A549 (cell line): ENCODE measurements around the gene DIAPH2. TPM values are rescaled to one million over a fixed set of nuclear protein-coding genes. Genes with fewer than 3 reads are reported as not detected.

Source experiments
- ATAC-seq, 2 experiments: fragments of 200-7000 bp in 1 of 2; fragments of >200 bp in 1 of 2; cut with Nextera tagmentation in 1 of 2; cut with Tn5 transposase in 1 of 2; 3 replicates each; pipeline versions ENCODE4 v1.8.0 to v1.9.1; 2018 to 2020; ENCODE audit warnings: mild to moderate bottlenecking in 1 of 2, moderate library complexity in 1 of 2
- CTCF ChIA-PET: fragments of 300-600 bp; sonication (Branson Sonifier 250); formaldehyde crosslinking; extraction: SDS; loops from one replicate; lab custom pipeline; 2021; ENCODE audit warnings: antibody characterized with exemption, inconsistent platforms; lab: Yijun Ruan, JAX
- POLR2A ChIA-PET: fragments of 350-600 bp; formaldehyde crosslinking; extraction: SDS; loops from one replicate; lab custom pipeline; 2021; ENCODE audit warnings: antibody characterized with exemption, inconsistent platforms; lab: Yijun Ruan, JAX
- DNase-seq, 2 experiments: peaks; one replicate each; pipeline versions ENCODE4 v3.0.0 to v3.0.0-alpha.2; 2011 to 2016; ENCODE audit warnings: low read depth in 1 of 2, low spot score in 1 of 2
- FAIRE-seq: peaks from 2 replicates; lab custom pipeline; 2011; peaks lifted over from hg19 to GRCh38; lab: Jason Lieb, UNC
- H3K27ac ChIP-seq, 2 experiments: fragments of >200 bp; sonication (Bioruptor Twin); formaldehyde crosslinking; 3 replicates each; pipeline ENCODE4 v1.5.1; 2016 to 2017
- H3K4me1 ChIP-seq: fragments of >200 bp; sonication (Bioruptor Twin); formaldehyde crosslinking; 3 replicates; pipeline ENCODE4 v1.6.1; 2016
- H3K4me2 ChIP-seq: fragments of >200 bp; sonication (Bioruptor Twin); formaldehyde crosslinking; 3 replicates; pipeline ENCODE4 v1.6.1; 2016
- H3K4me3 ChIP-seq: fragments of >200 bp; sonication (Bioruptor Twin); formaldehyde crosslinking; 3 replicates; pipeline ENCODE4 v1.5.1; 2016
- H3K9me3 ChIP-seq: fragments of >200 bp; sonication (Bioruptor Twin); formaldehyde crosslinking; 3 replicates; pipeline ENCODE4 v1.6.1; 2016
- ATOH8 ChIP-seq: fragments of 250-450 bp; sonication (Bioruptor Pico); IDR thresholded peaks from 2 replicates; pipeline ENCODE4 v1.5.0; 2020; ENCODE audit warnings: low read depth, mild to moderate bottlenecking, moderate library complexity
- CBX2 ChIP-seq: fragments of 200-600 bp; sonication (generic); IDR thresholded peaks from 2 replicates; pipeline ENCODE4 v1.6.1; 2016; ENCODE audit warnings: low read depth, mild to moderate bottlenecking, borderline replicate concordance
- CBX8 ChIP-seq: fragments of 200-600 bp; sonication (generic); IDR thresholded peaks from 2 replicates; pipeline ENCODE4 v1.6.1; 2016
- EP300 ChIP-seq, 2 experiments: fragments of >200 bp; sonication (Bioruptor Twin); formaldehyde crosslinking; IDR thresholded peaks; 2 replicates in 1 of 2; 3 replicates in 1 of 2; pipeline ENCODE4 v1.6.1; 2016 to 2017
- FOSL2 ChIP-seq, 2 experiments: fragments of 450-650 bp in 1 of 2; fragments of >200 bp in 1 of 2; sonication (Bioruptor Twin) in 1 of 2; formaldehyde crosslinking; IDR thresholded peaks; 2 replicates each; pipeline versions ENCODE4 v1.5.0 to v1.6.1; 2016 to 2020; ENCODE audit warnings: mild to moderate bottlenecking in 1 of 2, moderate library complexity in 1 of 2
- HEYL ChIP-seq: fragments of 250-450 bp; sonication (Bioruptor Pico); IDR thresholded peaks from 2 replicates; pipeline ENCODE4 v1.8.0; 2021; ENCODE audit warnings: mild to moderate bottlenecking, moderate library complexity
- HMGXB4 ChIP-seq: fragments of 250-450 bp; sonication (Bioruptor Pico); IDR thresholded peaks from 2 replicates; pipeline ENCODE4 v1.5.0; 2021; ENCODE audit warnings: mild to moderate bottlenecking, moderate library complexity, borderline replicate concordance
- HOXB5 ChIP-seq: fragments of 250-450 bp; sonication (Bioruptor Pico); IDR thresholded peaks from 2 replicates; pipeline ENCODE4 v1.5.0; 2020; ENCODE audit warnings: mild to moderate bottlenecking, moderate library complexity
- JUN ChIP-seq, 2 experiments: fragments of >200 bp; sonication (Bioruptor Twin); formaldehyde crosslinking; IDR thresholded peaks; 2 replicates in 1 of 2; 3 replicates in 1 of 2; pipeline ENCODE4 v1.6.1; 2016 to 2017
- KDM1A ChIP-seq: fragments of 200-600 bp; sonication (generic); IDR thresholded peaks from 2 replicates; pipeline ENCODE4 v1.6.1; 2016; ENCODE audit warnings: low read depth, mild to moderate bottlenecking
- MAFK ChIP-seq: fragments of 450-650 bp; IDR thresholded peaks from 2 replicates; pipeline ENCODE4 v1.6.1; 2014; ENCODE audit not compliant: partially characterized antibody
- MYC ChIP-seq: IDR thresholded peaks from 2 replicates; pipeline ENCODE4 v1.6.1; 2012; ENCODE audit warnings: mild to moderate bottlenecking, inconsistent platforms, low read length, improper control_type of control experiment, borderline replicate concordance
- PBX3 ChIP-seq: IDR thresholded peaks from 2 replicates; pipeline ENCODE4 v1.6.1; 2012
- RAD21 ChIP-seq, 2 experiments: fragments of >200 bp in 1 of 2; sonication (Bioruptor Twin) in 1 of 2; formaldehyde crosslinking in 1 of 2; IDR thresholded peaks in 1 of 2; conservative IDR thresholded peaks in 1 of 2; 2 replicates in 1 of 2; 3 replicates in 1 of 2; pipeline ENCODE4 v1.6.1; 2012 to 2018; ENCODE audit warnings: inconsistent platforms in 1 of 2
- RARB ChIP-seq: fragments of 250-450 bp; sonication (Bioruptor Pico); IDR thresholded peaks from 2 replicates; pipeline ENCODE4 v1.8.0; 2021; ENCODE audit warnings: mild to moderate bottlenecking, moderate library complexity
- REST ChIP-seq: fragments of 200-600 bp; sonication (generic); IDR thresholded peaks from 2 replicates; pipeline ENCODE4 v1.6.1; 2016; ENCODE audit warnings: antibody characterized with exemption, mild to moderate bottlenecking, moderate library complexity
- RFX5 ChIP-seq: fragments of 450-650 bp; IDR thresholded peaks from 2 replicates; pipeline ENCODE4 v1.7.1; 2014; ENCODE audit warnings: antibody characterized with exemption, mild to moderate bottlenecking, moderate library complexity
- RNF2 ChIP-seq: fragments of 200-600 bp; sonication (generic); IDR thresholded peaks from 2 replicates; pipeline ENCODE4 v1.6.1; 2016; ENCODE audit warnings: low read depth, mild to moderate bottlenecking, antibody characterized with exemption, moderate library complexity, borderline replicate concordance
- SMC3 ChIP-seq: fragments of >200 bp; sonication (Bioruptor Twin); formaldehyde crosslinking; IDR thresholded peaks from 3 replicates; pipeline ENCODE4 v1.6.1; 2018; ENCODE audit warnings: inconsistent platforms
- SREBF2 ChIP-seq: fragments of 450-650 bp; IDR thresholded peaks from 2 replicates; pipeline ENCODE4 v1.6.1; 2014; ENCODE audit warnings: mild to moderate bottlenecking, moderate library complexity
- TFCP2L1 ChIP-seq: fragments of 250-450 bp; sonication (Bioruptor Pico); IDR thresholded peaks from 2 replicates; pipeline ENCODE4 v1.5.0; 2021; ENCODE audit warnings: mild to moderate bottlenecking
- ZNF302 ChIP-seq: fragments of 250-450 bp; sonication (Bioruptor Pico); IDR thresholded peaks from 2 replicates; pipeline ENCODE4 v1.9.0; 2021; ENCODE audit warnings: inconsistent platforms, mild to moderate bottlenecking, moderate library complexity
- ZSCAN20 ChIP-seq: fragments of 250-450 bp; sonication (Bioruptor Pico); IDR thresholded peaks from 2 replicates; pipeline ENCODE4 v1.8.0; 2022; ENCODE audit warnings: mild to moderate bottlenecking, moderate library complexity
- WGBS: methylation state at CpG from one replicate; pipeline ENCODE4 v1.1.6; 2017; ENCODE audit errors: missing lambda C conversion rate; 5-methylcytosine and 5-hydroxymethylcytosine counted together
- polyA plus RNA-seq, 4 experiments: library from polyadenylated mRNA; depleted of rRNA in 3 of 4; stranded (reverse); fragments of >200 nt; fragmentation: RNase III in 1 of 4; extraction: RNeasy Plus Mini Kit Qiagen cat#74134 plus additional on column Dnase treatment in 1 of 4; gene quantifications; 2 replicates in 3 of 4; 3 replicates in 1 of 4; pipeline ENCODE4 v1.2.3, GENCODE V29; 2011 to 2017

The DIAPH2 gene
- polyA plus RNA-seq, 2 of the 4 experiments (the other 2 are of a cell fraction) = 3.7 to 10.0 TPM

GRCh38 chrX:97446298-97446882 is 761.7 kb downstream of the DIAPH2 start:
- DNase-seq (no peak), FAIRE-seq (peak; percentile 96), ATAC-seq (no peak)
- ChIA-PET POLR2A (no interaction called here), CTCF (interaction anchor here (0.6 kb wide), 1 partner anchor 201 kb away, joined by 3 read pairs; no protein-coding TSS in a partner anchor)
- no peaks in the 10 kb centered on the region for H3K9me3 ChIP-seq
- peaks cover 11% of the 10 kb centered on the region; the same call in 2 of the 3 replicates for H3K4me1 ChIP-seq
- 0 out of 3 replicates have a peak overlapping the region, but pooled peaks have one; percentile 29 for H3K4me2 ChIP-seq
- H3K4me3 ChIP-seq = no peak overlapping the region
- WGBS = 26% methylated on average over 1 of the region's 1 CpG
- H3K27ac ChIP-seq = no peak overlapping the region
- no peak for TF ChIP-seq RFX5
- 0 out of 5 replicates have a peak, but pooled peaks have one; percentile 10 to 15 for TF ChIP-seq RAD21 (conservative IDR thresholded peaks at IDR 0.05 in 1 of 2, IDR thresholded peaks at IDR 0.05 in 1 of 2)

GRCh38 chrX:97447306-97447705 is 762.7 kb downstream of the DIAPH2 start:
- H3K4me2 ChIP-seq = no peak overlapping the region
- WGBS = 90% methylated on average over 5 of the region's 5 CpGs
- no peaks in the 10 kb centered on the region for H3K9me3 ChIP-seq
- peaks cover 11% of the 10 kb centered on the region; the same call in 2 of the 3 replicates for H3K4me1 ChIP-seq
- ATAC-seq (no peak), DNase-seq (no peak), FAIRE-seq (no peak)
- POLR2A ChIA-PET = no interaction called here
- no peak overlapping the region for H3K27ac ChIP-seq
- TF ChIP-seq CBX2 (no peak), TFCP2L1 (no peak), SMC3 (no peak), MAFK (no peak), FOSL2 (IDR thresholded peaks at IDR 0.05) (no peak), FOSL2 (CRISPR knock-in tag; IDR thresholded peaks at IDR 0.05) (no peak), RARB (CRISPR knock-in tag) (no peak), ZSCAN20 (CRISPR knock-in tag) (no peak), MYC (no peak), JUN (IDR thresholded peaks at IDR 0.05) (no peak), ZNF302 (CRISPR knock-in tag) (no peak), CBX8 (no peak), HMGXB4 (CRISPR knock-in tag) (no peak), PBX3 (no peak), HEYL (CRISPR knock-in tag) (no peak), ATOH8 (CRISPR knock-in tag) (no peak), RNF2 (no peak), EP300 (IDR thresholded peaks at IDR 0.05) (no peak)
- H3K4me3 ChIP-seq = no peak overlapping the region
- CTCF ChIA-PET = interaction anchor here (0.6 kb wide), 1 partner anchor 202 kb away, joined by 3 read pairs; no protein-coding TSS in a partner anchor

- ATAC-seq = no peak
- Histone ChIP-seq H3K4me3 (no peak overlapping the region), H3K27ac (no peak overlapping the region), H3K4me1 (no peaks in the 10 kb centered on the region), H3K9me3 (no peaks in the 10 kb centered on the region), H3K4me2 (no peak overlapping the region)
- POLR2A ChIA-PET = no interaction called here
- no peak for DNase-seq
- CTCF ChIA-PET = no interaction called here
- peak; percentile 28 for FAIRE-seq
- TF ChIP-seq HOXB5 = no peak
- no peak for TF ChIP-seq REST
- TF ChIP-seq ATOH8 (CRISPR knock-in tag) = no peak
- no peak for TF ChIP-seq HMGXB4 (CRISPR knock-in tag)
- TF ChIP-seq KDM1A = no peak
- no peak for TF ChIP-seq SREBF2
- no peak for TF ChIP-seq RAD21 (conservative IDR thresholded peaks at IDR 0.05 in 1 of 2, IDR thresholded peaks at IDR 0.05 in 1 of 2)
Observed at GRCh38 chrX:97452283-97452682, 767.6 kb downstream of the DIAPH2 start.
